Keratinocyte (primary cell): ENCODE data around the gene NEGR1. TPM values are rescaled to one million over a fixed set of nuclear protein-coding genes. Genes with fewer than 3 reads are reported as not detected.

Experiments
- DNase-seq: peaks from one replicate; pipeline ENCODE4 v3.0.0-alpha.2; 2011; ENCODE audit warnings: low read depth, missing footprints, low spot score
- FAIRE-seq: peaks from 2 replicates; lab custom pipeline; 2011; peaks lifted over from hg19 to GRCh38; lab: Jason Lieb, UNC
- H2AFZ ChIP-seq: 2 replicates; pipeline ENCODE4 v1.6.0; 2012; ENCODE audit warnings: low read length, control low read depth, inconsistent platforms; ENCODE audit not compliant: control insufficient read depth
- H3K27ac ChIP-seq: 2 replicates; pipeline ENCODE4 v1.5.1; 2011; ENCODE audit warnings: low read length; ENCODE audit not compliant: control insufficient read depth, insufficient read depth
- H3K27me3 ChIP-seq: 3 replicates; pipeline ENCODE4 v1.6.0; 2011; ENCODE audit warnings: low read length; ENCODE audit not compliant: control insufficient read depth, insufficient read depth; ENCODE audit errors: extremely low read depth
- H3K36me3 ChIP-seq, 2 experiments: 2 replicates in 1 of 2; 3 replicates in 1 of 2; pipeline ENCODE4 v1.5.1; 2011; ENCODE audit warnings: low read length in 2 of 2, mild to moderate bottlenecking in 1 of 2; ENCODE audit not compliant: control insufficient read depth in 2 of 2, insufficient read depth in 2 of 2; ENCODE audit errors: extremely low read depth in 1 of 2
- H3K4me1 ChIP-seq: 3 replicates; pipeline ENCODE4 v1.5.1; 2011; ENCODE audit warnings: low read length; ENCODE audit not compliant: control insufficient read depth, insufficient read depth; ENCODE audit errors: extremely low read depth
- H3K4me2 ChIP-seq: 3 replicates; pipeline ENCODE4 v1.6.0; 2011; ENCODE audit warnings: low read depth, low read length; ENCODE audit not compliant: control insufficient read depth, insufficient read depth; ENCODE audit errors: extremely low read depth
- H3K4me3 ChIP-seq, 3 experiments: fragments of 200-600 bp in 1 of 3; sonication (generic) in 1 of 3; 2 replicates in 2 of 3; 3 replicates in 1 of 3; pipeline ENCODE4 v1.5.1; 2011 to 2016; ENCODE audit warnings: low read length in 3 of 3, mild to moderate bottlenecking in 3 of 3, control low read depth in 2 of 3, inconsistent platforms in 1 of 3, low read depth in 1 of 3, mixed read lengths in 1 of 3, mixed run types in 1 of 3, moderate library complexity in 1 of 3; ENCODE audit not compliant: control insufficient read depth in 2 of 3, insufficient read depth in 2 of 3; ENCODE audit errors: extremely low read depth in 1 of 3
- H3K79me2 ChIP-seq: 2 replicates; pipeline ENCODE4 v1.6.0; 2012; ENCODE audit warnings: low read length; ENCODE audit not compliant: control insufficient read depth, insufficient read depth
- H3K9ac ChIP-seq: 3 replicates; pipeline ENCODE4 v1.6.0; 2011; ENCODE audit warnings: low read length; ENCODE audit not compliant: control insufficient read depth, insufficient read depth; ENCODE audit errors: extremely low read depth
- H3K9me1 ChIP-seq: 3 replicates; pipeline ENCODE4 v1.6.0; 2011; ENCODE audit warnings: low read length; ENCODE audit not compliant: control insufficient read depth, insufficient read depth; ENCODE audit errors: extremely low read depth
- H3K9me3 ChIP-seq: 2 replicates; pipeline ENCODE4 v1.5.1; 2012; ENCODE audit warnings: low read depth, low read length; ENCODE audit not compliant: control insufficient read depth
- H4K20me1 ChIP-seq: 3 replicates; pipeline ENCODE4 v1.6.0; 2011; ENCODE audit warnings: low read length; ENCODE audit not compliant: control insufficient read depth, insufficient read depth; ENCODE audit errors: extremely low read depth
- EZH2 ChIP-seq: IDR thresholded peaks from one replicate; pipeline ENCODE4 v1.6.1; 2012; ENCODE audit warnings: inconsistent platforms, mild to moderate bottlenecking, low read length, moderate library complexity
- dilution Hi-C: fragments of 300-500 bp; cut with MboI; formaldehyde crosslinking; loops from one replicate; pipeline ENCODE4 v1.7.0; 2020; ENCODE audit warnings: low sequenced_read_pairs; ENCODE audit not compliant: extremely low pct_ligation_motif_present
- polyA plus RNA-seq, 5 experiments: library from polyadenylated mRNA; depleted of rRNA in 3 of 5; stranded (reverse) in 3 of 5; stranded (forward) in 1 of 5; unstranded in 1 of 5; fragments of >200 nt; gene quantifications; 1 replicate in 1 of 5; 2 replicates in 3 of 5; 3 replicates in 1 of 5; pipeline versions ENCODE4 v1.2.1 to v1.2.3, GENCODE V29; 2011 to 2012; ENCODE audit warnings: missing spikeins in 2 of 5, low read depth in 1 of 5, low replicate concordance in 1 of 5
- TF ChIP-seq, protein P1 (sequence below), 3 experiments: IDR thresholded peaks in 1 of 3; conservative IDR thresholded peaks in 1 of 3; optimal IDR thresholded peaks in 1 of 3; 2 replicates in 2 of 3; 3 replicates in 1 of 3; pipeline versions ENCODE3 to v1.5.1; 2011; ENCODE audit warnings: low read length in 3 of 3, mild to moderate bottlenecking in 3 of 3, moderate library complexity in 2 of 3, control low read depth in 1 of 3, inconsistent platforms in 1 of 3; ENCODE audit not compliant: insufficient read depth in 2 of 3; ENCODE audit errors: extremely low read depth in 1 of 3

NEGR1 gene
- polyA plus RNA-seq, 1 donor (not counting 4 experiments of a cell fraction or from before 2014, with no cell fraction given) = 1.6 TPM

DNA sequence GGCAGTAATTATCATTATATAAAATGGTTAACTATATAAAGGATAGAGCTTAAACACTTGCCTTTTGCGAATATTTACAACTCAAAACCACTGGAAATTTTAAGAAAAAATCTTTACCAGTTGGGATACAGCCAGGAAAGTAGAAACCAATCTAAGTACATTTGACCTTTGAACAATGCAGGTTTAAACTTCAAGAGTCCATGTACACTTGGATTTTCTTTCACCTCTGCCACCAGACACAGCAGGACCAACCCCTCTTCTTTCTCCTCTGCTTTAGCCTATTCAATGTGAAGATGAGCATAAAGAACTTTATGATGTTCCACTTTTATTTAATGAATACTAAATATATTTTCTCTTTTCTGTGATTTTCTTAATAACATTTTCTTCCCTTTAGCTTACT, 361.1 kb downstream of the NEGR1 start:
- no peaks in the 10 kb centered on the region for H3K4me1 ChIP-seq
- TF ChIP-seq EZH2 = no peak
- TF ChIP-seq, protein P1, sequence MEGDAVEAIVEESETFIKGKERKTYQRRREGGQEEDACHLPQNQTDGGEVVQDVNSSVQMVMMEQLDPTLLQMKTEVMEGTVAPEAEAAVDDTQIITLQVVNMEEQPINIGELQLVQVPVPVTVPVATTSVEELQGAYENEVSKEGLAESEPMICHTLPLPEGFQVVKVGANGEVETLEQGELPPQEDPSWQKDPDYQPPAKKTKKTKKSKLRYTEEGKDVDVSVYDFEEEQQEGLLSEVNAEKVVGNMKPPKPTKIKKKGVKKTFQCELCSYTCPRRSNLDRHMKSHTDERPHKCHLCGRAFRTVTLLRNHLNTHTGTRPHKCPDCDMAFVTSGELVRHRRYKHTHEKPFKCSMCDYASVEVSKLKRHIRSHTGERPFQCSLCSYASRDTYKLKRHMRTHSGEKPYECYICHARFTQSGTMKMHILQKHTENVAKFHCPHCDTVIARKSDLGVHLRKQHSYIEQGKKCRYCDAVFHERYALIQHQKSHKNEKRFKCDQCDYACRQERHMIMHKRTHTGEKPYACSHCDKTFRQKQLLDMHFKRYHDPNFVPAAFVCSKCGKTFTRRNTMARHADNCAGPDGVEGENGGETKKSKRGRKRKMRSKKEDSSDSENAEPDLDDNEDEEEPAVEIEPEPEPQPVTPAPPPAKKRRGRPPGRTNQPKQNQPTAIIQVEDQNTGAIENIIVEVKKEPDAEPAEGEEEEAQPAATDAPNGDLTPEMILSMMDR (optimal IDR thresholded peaks at IDR 0.05 in 1 of 3, IDR thresholded peaks at IDR 0.05 in 1 of 3, conservative IDR thresholded peaks at IDR 0.05 in 1 of 3; ENCODE audit: extremely low read depth in 1 of 3, insufficient read depth in 2 of 3, low read length in 3 of 3) = no peak
- no peaks in the 10 kb centered on the region for H3K27me3 ChIP-seq
- H3K4me2 ChIP-seq = no peak overlapping the region
- no peaks in the 10 kb centered on the region for H3K36me3 ChIP-seq
- H3K27ac ChIP-seq = no peak overlapping the region
- H2AFZ ChIP-seq = no peak overlapping the region
- H3K79me2 ChIP-seq = no peaks in the 10 kb centered on the region
- H3K9ac ChIP-seq = no peak overlapping the region
- H4K20me1 ChIP-seq = no peaks in the 10 kb centered on the region
- FAIRE-seq = no peak
- no peaks in the 10 kb centered on the region for H3K9me3 ChIP-seq
- no peak overlapping the region for H3K4me3 ChIP-seq
- no peaks in the 10 kb centered on the region for H3K9me1 ChIP-seq
- no peak for DNase-seq
- dilution Hi-C loops = no loop called here

DNA sequence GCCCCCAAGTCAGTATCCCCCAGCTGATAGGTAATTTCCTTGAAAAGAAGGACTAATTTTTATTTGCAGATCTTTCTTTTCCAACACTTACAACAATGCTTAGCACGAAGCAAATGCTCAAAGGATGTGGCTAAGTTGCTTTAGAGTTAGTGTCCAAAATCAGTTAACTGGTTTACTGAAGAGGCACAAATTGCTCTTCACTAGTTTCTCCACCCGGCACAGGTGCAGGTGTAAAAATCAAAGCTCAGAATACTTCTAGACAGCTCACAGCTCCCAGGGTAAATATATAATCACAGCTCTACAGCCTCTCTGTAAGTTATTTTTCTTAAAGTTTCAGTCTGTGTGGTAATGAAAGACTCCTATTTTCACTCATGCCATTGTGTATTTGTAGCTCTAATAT, 361.8 kb downstream of the NEGR1 start:
- no peak overlapping the region for H2AFZ ChIP-seq
- no peak overlapping the region for H3K9ac ChIP-seq
- H3K9me3 ChIP-seq = no peaks in the 10 kb centered on the region
- no peaks in the 10 kb centered on the region for H3K9me1 ChIP-seq
- dilution Hi-C loops = no loop called here
- no peak overlapping the region for H3K4me3 ChIP-seq
- FAIRE-seq = no peak
- no peak overlapping the region for H3K4me2 ChIP-seq
- no peaks in the 10 kb centered on the region for H3K27me3 ChIP-seq
- no peaks in the 10 kb centered on the region for H3K79me2 ChIP-seq
- no peaks in the 10 kb centered on the region for H3K36me3 ChIP-seq
- H3K4me1 ChIP-seq = no peaks in the 10 kb centered on the region
- H4K20me1 ChIP-seq = no peaks in the 10 kb centered on the region
- no peak for DNase-seq
- TF ChIP-seq, protein P1 (optimal IDR thresholded peaks at IDR 0.05 in 1 of 3, IDR thresholded peaks at IDR 0.05 in 1 of 3, conservative IDR thresholded peaks at IDR 0.05 in 1 of 3; ENCODE audit: extremely low read depth in 1 of 3, insufficient read depth in 2 of 3, low read length in 3 of 3) = no peak
- TF ChIP-seq EZH2 = no peak
- no peak overlapping the region for H3K27ac ChIP-seq
